ENCODE results near the gene FLII. TPM values are rescaled to one million over a fixed set of nuclear protein-coding genes. Genes with fewer than 3 reads are reported as not detected.

Gene FLII
- 357 and 597 TPM in 2 replicates for total RNA-seq (ENCODE audit: low replicate concordance)

GRCh38 chr17:18258356-18259038, at the start of gene FLII:
TSS of gene FLII (minus strand) at chr17:18258738. CDS start at chr17:18258690, 48 bp downstream.

GRCh38 chr17:18260332-18261145, 2.0 kb upstream of the FLII start, which contains the start of gene MIEF2:
TSS of gene MIEF2 (plus strand) at chr17:18260662. CDS start at chr17:18262721, 2,059 bp downstream.

GRCh38 chr17:18225121-18225641, 33.4 kb downstream of the FLII start, which contains the start of gene LLGL1:
TSS of gene LLGL1 (plus strand) at chr17:18225635. CDS start at chr17:18225683, 48 bp downstream.

Other genes starting within 250 kb of the FLII start
- gene ATPAF2, start 219.6 kb downstream of the FLII start, total RNA-seq (ENCODE audit: low replicate concordance) = 15.8 and 16.5 TPM in 2 replicates
- gene GID4, start 219.3 kb downstream of the FLII start, total RNA-seq (ENCODE audit: low replicate concordance) = 4.2 and 8.9 TPM in 2 replicates
- gene DRG2, start 170.8 kb downstream of the FLII start, total RNA-seq (ENCODE audit: low replicate concordance) = 31.0 and 35.0 TPM in 2 replicates
- 0.53 and 1.6 TPM in 2 replicates for gene MYO15A, start 150.0 kb downstream of the FLII start, total RNA-seq (ENCODE audit: low replicate concordance)
- gene ALKBH5, start 74.9 kb downstream of the FLII start, total RNA-seq (ENCODE audit: low replicate concordance) = 99.0 and 115 TPM in 2 replicates
- 33.6 and 36.9 TPM in 2 replicates for gene LLGL1, start 33.1 kb downstream of the FLII start, total RNA-seq (ENCODE audit: low replicate concordance)
- gene MIEF2, start 1.9 kb upstream of the FLII start, total RNA-seq (ENCODE audit: low replicate concordance) = 12.4 and 14.9 TPM in 2 replicates
- gene TOP3A, start 56.3 kb upstream of the FLII start, total RNA-seq (ENCODE audit: low replicate concordance) = 12.9 and 15.2 TPM in 2 replicates
- 10.6 and 11.6 TPM in 2 replicates for gene SMCR8, start 56.6 kb upstream of the FLII start, total RNA-seq (ENCODE audit: low replicate concordance)
- gene SHMT1, start 104.8 kb upstream of the FLII start, total RNA-seq (ENCODE audit: low replicate concordance) = 3.9 and 12.6 TPM in 2 replicates
- not detected in 2 replicates for gene EVPLL, start 119.0 kb upstream of the FLII start, total RNA-seq (ENCODE audit: low replicate concordance)
- not detected in 2 replicates for gene LGALS9C, start 218.1 kb upstream of the FLII start, total RNA-seq (ENCODE audit: low replicate concordance)